DMS153 (cell line): ENCODE results near the gene IRX4.

Experiments used
- DNase-seq: peaks from one replicate; lab custom pipeline; 2025; lab: John Stamatoyannopoulos, UW

The IRX4 gene

GRCh38 chr5:1891391-1891790 is 8.7 kb upstream of the IRX4 start:
- no peak for DNase-seq

GRCh38 chr5:1890296-1890695 is 7.6 kb upstream of the IRX4 start:
- DNase-seq, result no peak

GRCh38 chr5:1889321-1890065 is 6.8 kb upstream of the IRX4 start:
- DNase-seq, result no peak

- DNase-seq, result no peak
Observed at GRCh38 chr5:1888541-1889251, 6.0 kb upstream of the IRX4 start.

- DNase-seq, result no peak
Observed at GRCh38 chr5:1887588-1888360, 5.0 kb upstream of the IRX4 start.

GRCh38 chr5:1886846-1887587 is 4.3 kb upstream of the IRX4 start:
- no peak for DNase-seq

- DNase-seq, result no peak
Observed at GRCh38 chr5:1885868-1886845, 3.4 kb upstream of the IRX4 start.

- no peak for DNase-seq
Observed at GRCh38 chr5:1885404-1885755, 2.7 kb upstream of the IRX4 start.

- no peak for DNase-seq
Observed at GRCh38 chr5:1884678-1885403, 2.1 kb upstream of the IRX4 start.

GRCh38 chr5:1883925-1884677 is 1.4 kb upstream of the IRX4 start:
- no peak for DNase-seq

GRCh38 chr5:1883120-1883924 is 597 bp upstream of the IRX4 start:
- no peak for DNase-seq

- no peak for DNase-seq
Observed at GRCh38 chr5:1881731-1882336, 891 bp downstream of the IRX4 start.

GRCh38 chr5:1881098-1881572 is 1.6 kb downstream of the IRX4 start:
- DNase-seq, result peak; percentile 54

GRCh38 chr5:1880377-1881025 is 2.2 kb downstream of the IRX4 start:
- no peak for DNase-seq

GRCh38 chr5:1879292-1880263 is 3.1 kb downstream of the IRX4 start:
- no peak for DNase-seq

- DNase-seq, result no peak
Observed at GRCh38 chr5:1878050-1878849, 4.5 kb downstream of the IRX4 start.
